Subcutaneous adipose tissue (tissue), 4 donors: ENCODE results near the gene DUSP8. TPM values are rescaled to one million over a fixed set of nuclear protein-coding genes. Genes with fewer than 3 reads are reported as not detected.

ENCODE experiments used
- CTCF ChIP-seq: fragments of 450-650 bp; IDR thresholded peaks from one replicate; pipeline ENCODE4 v1.5.1; 2016; ENCODE audit warnings: low read depth, mild to moderate bottlenecking, control low read depth, antibody characterized with exemption, moderate library complexity
- total RNA-seq, 4 donors: library from RNA; depleted of rRNA; stranded (reverse); fragments of >200 nt; gene quantifications; one replicate each; pipeline ENCODE4 v1.1.0, GENCODE V29; 2016

DUSP8 gene
- total RNA-seq, 4 donors from 2014 or later = 0.22 to 2.3 (median 0.74) TPM

- no peak for TF ChIP-seq CTCF
Observed at GRCh38 chr11:1522081-1522424, 50.0 kb downstream of the DUSP8 start.

DNA sequence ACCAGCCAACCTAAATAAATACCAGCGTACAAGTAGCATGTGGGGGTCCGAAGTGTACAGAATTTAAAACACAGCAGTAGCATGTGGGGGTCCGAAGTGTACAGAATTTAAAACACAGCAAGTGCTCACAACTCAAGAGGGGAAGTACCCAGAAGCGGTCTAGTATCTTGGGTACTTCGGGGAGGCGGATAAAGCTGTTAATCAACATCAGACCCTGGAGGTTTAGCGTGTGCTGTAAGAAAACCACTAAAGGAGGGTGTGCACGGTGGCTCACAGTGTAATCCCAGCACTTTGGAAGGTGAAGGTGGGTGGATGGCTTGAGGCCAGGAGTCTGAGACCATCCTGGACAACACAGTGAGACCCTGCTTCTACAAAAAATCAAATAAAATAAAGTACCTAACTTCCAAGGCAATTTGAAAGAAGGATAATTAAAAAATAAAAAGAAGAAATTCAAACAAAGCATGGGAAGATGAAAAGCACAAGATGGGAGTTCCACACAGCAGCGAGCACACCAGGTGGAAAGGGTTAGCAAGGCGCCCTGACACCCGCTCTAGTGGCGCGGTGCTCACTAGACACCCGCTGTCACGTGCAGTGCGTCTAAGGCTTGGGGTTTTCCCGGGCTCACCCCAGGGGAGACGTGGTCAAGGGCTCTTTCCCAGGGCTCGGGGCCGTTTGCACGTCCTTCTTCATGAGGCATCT, 50.5 kb downstream of the DUSP8 start:
- TF ChIP-seq CTCF = no peak

- TF ChIP-seq CTCF = no peak
Observed at GRCh38 chr11:1520663-1521267, 51.3 kb downstream of the DUSP8 start.

DNA sequence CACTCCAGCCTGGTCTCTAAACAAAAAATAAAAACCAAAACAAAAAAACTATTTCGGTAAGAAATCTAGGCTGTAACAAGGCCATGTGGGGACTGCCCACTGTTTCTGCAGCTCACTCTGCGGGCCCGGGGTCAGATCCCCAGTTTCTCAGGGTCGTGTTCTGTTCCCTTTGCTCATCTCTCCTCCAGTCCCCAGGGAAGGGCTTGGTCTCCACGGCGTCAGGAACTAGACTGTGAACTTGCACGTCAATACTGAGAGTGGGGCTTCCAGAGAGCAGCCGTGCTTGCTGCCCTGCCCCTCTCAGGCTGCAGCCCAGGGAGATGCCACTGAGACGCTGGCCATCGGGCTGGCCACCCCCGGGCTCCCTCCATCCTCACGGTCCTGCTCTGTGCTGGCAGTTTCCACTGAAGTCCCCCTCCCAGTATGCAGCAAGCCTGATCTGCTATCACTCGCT, 51.8 kb downstream of the DUSP8 start:
- TF ChIP-seq CTCF = no peak

- no peak for TF ChIP-seq CTCF
Observed at GRCh38 chr11:1519028-1520010, 52.8 kb downstream of the DUSP8 start.

DNA sequence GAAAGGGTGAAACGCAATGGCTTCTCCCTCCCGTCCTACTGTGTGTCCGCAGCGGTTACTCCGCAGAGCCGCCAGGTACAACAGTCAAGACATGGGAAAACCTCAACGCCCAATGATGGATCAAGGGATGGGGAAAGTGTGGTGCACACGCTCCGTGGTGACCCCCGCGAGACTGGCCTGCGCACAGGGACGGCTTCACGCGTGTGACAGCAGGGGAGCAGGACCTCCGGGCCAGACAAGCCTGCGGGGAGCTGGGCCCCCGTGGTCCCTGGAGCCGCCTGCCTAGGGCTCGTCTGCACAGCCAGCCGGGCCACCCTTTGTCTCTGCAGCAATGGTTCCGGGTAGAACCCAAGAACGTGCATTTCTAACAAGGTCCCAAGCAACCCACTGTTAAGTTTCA, 53.8 kb downstream of the DUSP8 start:
- no peak for TF ChIP-seq CTCF
